GM18526 (cell line): ENCODE data around the gene RNLS.

ENCODE experiments used
- POLR2A ChIP-seq: IDR thresholded peaks from 3 replicates; pipeline ENCODE4 v1.6.1; 2011; ENCODE audit not compliant: insufficient read length; ENCODE audit errors: extremely low read depth

Gene RNLS

GRCh38 chr10:88534072-88534665 lies 48.9 kb downstream of the RNLS start:
- TF ChIP-seq POLR2A: no peak

GRCh38 chr10:88531392-88532052 lies 51.6 kb downstream of the RNLS start:
- TF ChIP-seq POLR2A: no peak

GRCh38 chr10:88530629-88531391 lies 52.3 kb downstream of the RNLS start:
- no peak for TF ChIP-seq POLR2A

GRCh38 chr10:88530093-88530492 lies 53.0 kb downstream of the RNLS start:
- TF ChIP-seq POLR2A: no peak

GRCh38 chr10:88528806-88529570 lies 54.1 kb downstream of the RNLS start:
- no peak for TF ChIP-seq POLR2A

- TF ChIP-seq POLR2A: no peak
These were observed 54.9 kb downstream of the RNLS start for GRCh38 chr10:88528201-88528600.

GRCh38 chr10:88527245-88527644 lies 55.9 kb downstream of the RNLS start:
- no peak for TF ChIP-seq POLR2A

GRCh38 chr10:88526501-88527105 lies 56.5 kb downstream of the RNLS start:
- TF ChIP-seq POLR2A: no peak

- no peak for TF ChIP-seq POLR2A
These were observed 57.6 kb downstream of the RNLS start for GRCh38 chr10:88525371-88526069.

- TF ChIP-seq POLR2A: no peak
These were observed 59.2 kb downstream of the RNLS start for GRCh38 chr10:88523739-88524400.

GRCh38 chr10:88522715-88523114 lies 60.4 kb downstream of the RNLS start:
- TF ChIP-seq POLR2A: no peak

- no peak for TF ChIP-seq POLR2A
These were observed 61.3 kb downstream of the RNLS start for GRCh38 chr10:88521791-88522190.

GRCh38 chr10:88515235-88515634 lies 67.9 kb downstream of the RNLS start:
- TF ChIP-seq POLR2A: no peak

- TF ChIP-seq POLR2A: no peak
These were observed 70.5 kb downstream of the RNLS start for GRCh38 chr10:88512599-88512998.

GRCh38 chr10:88508796-88509195 lies 74.3 kb downstream of the RNLS start:
- TF ChIP-seq POLR2A: no peak
